Thoracic aorta (tissue), 2 donors: ENCODE measurements around the gene FAM193A. TPM values are rescaled to one million over a fixed set of nuclear protein-coding genes. Genes with fewer than 3 reads are reported as not detected.

Experiments
- ATAC-seq: fragments of 150-250 bp; one replicate; pipeline ENCODE4 v1.8.0; 2017; ENCODE audit warnings: low read depth; ENCODE audit not compliant: insufficient number of reproducible peaks, low FRiP score
- DNase-seq: peaks from one replicate; pipeline ENCODE4 v3.0.0-alpha.2; 2020; ENCODE audit warnings: low spot score
- H3K27ac ChIP-seq, 2 donors: fragments of 200-600 bp; sonication (generic); 1 replicate in 1 of 2; 2 replicates in 1 of 2; pipeline ENCODE4 v1.5.1; 2016; ENCODE audit warnings: mild to moderate bottlenecking in 2 of 2, moderate library complexity in 2 of 2
- H3K27me3 ChIP-seq: fragments of 200-600 bp; sonication (generic); replicated peaks from 2 replicates; pipeline ENCODE4 v1.6.0; 2016; ENCODE audit warnings: mild to moderate bottlenecking; ENCODE audit not compliant: insufficient read depth
- H3K36me3 ChIP-seq: fragments of 200-600 bp; sonication (generic); one replicate; pipeline ENCODE4 v1.5.1; 2016
- H3K4me1 ChIP-seq, 2 donors: fragments of 200-600 bp; sonication (generic); 1 replicate in 1 of 2; 2 replicates in 1 of 2; pipeline versions ENCODE4 v1.5.1 to v1.6.0; 2016; ENCODE audit warnings: low read depth in 2 of 2, mild to moderate bottlenecking in 1 of 2; ENCODE audit not compliant: control insufficient read depth in 1 of 2
- H3K4me3 ChIP-seq: fragments of 200-600 bp; sonication (generic); 2 replicates; pipeline ENCODE4 v1.5.1; 2016; ENCODE audit warnings: mild to moderate bottlenecking
- H3K9me3 ChIP-seq: fragments of 200-600 bp; sonication (generic); 2 replicates; pipeline ENCODE4 v1.5.1; 2016
- total RNA-seq, 2 donors: library from RNA; depleted of rRNA; stranded (reverse); fragments of >200 nt; gene quantifications; one replicate each; pipeline versions ENCODE4 v1.1.0 to v1.2.3, GENCODE V29; 2016
- TF ChIP-seq, protein P1 (sequence below): fragments of 200-600 bp; sonication (generic); IDR thresholded peaks from one replicate; pipeline ENCODE4 v1.5.1; 2019; ENCODE audit warnings: antibody characterized with exemption

The FAM193A gene
- total RNA-seq, 2 donors from 2014 or later, result 22.3 to 42.9 TPM

DNA sequence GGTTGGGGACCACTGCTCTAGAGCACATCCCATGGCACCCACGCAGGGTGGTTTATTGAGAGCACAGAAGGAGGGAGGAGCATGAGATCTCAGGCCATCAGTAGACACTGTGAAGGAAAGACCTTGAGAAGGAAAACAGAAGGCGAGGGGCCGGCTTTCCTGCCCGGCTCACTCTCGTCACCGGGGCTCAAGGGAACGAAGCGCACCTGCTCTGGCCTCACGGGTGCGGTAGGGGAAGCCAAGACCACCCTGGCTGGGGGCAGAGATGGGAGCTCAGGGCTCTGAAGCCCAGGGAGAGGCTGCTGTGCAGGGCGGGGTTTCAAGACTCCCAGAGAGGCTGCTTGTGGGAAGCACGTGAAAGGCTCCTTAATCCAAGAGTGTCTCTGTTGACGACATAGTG, 113.8 kb downstream of the FAM193A start:
- Histone ChIP-seq H3K9me3 (no peaks in the 10 kb centered on the region), H3K36me3 (peaks cover 31% of the 10 kb centered on the region), H3K4me1 (no peaks in the 10 kb centered on the region), H3K27ac (no peak overlapping the region), H3K27me3 (no peaks in the 10 kb centered on the region), H3K4me3 (no peak overlapping the region)
- DNase-seq, result no peak
- no peak for ATAC-seq
- TF ChIP-seq, protein P1, sequence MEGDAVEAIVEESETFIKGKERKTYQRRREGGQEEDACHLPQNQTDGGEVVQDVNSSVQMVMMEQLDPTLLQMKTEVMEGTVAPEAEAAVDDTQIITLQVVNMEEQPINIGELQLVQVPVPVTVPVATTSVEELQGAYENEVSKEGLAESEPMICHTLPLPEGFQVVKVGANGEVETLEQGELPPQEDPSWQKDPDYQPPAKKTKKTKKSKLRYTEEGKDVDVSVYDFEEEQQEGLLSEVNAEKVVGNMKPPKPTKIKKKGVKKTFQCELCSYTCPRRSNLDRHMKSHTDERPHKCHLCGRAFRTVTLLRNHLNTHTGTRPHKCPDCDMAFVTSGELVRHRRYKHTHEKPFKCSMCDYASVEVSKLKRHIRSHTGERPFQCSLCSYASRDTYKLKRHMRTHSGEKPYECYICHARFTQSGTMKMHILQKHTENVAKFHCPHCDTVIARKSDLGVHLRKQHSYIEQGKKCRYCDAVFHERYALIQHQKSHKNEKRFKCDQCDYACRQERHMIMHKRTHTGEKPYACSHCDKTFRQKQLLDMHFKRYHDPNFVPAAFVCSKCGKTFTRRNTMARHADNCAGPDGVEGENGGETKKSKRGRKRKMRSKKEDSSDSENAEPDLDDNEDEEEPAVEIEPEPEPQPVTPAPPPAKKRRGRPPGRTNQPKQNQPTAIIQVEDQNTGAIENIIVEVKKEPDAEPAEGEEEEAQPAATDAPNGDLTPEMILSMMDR, result no peak

DNA sequence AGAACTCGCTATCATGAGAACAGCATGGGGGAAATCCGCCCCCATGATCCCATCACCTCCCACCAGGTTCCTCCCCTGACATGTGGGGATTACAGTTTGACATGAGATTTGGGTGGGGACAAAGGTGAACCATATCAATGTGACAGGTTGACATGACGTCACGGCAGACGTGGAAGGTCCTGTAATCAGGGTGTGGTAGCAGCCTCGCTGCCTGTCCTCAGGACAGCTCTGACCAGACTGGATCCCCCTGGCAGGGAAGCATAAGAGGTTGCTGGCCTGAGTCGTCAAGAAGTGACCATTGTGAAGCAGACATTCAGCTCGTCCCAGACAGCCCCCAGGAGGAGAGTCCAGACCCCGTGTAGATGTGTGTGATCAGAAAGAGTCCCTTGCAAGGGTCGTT, 115.1 kb downstream of the FAM193A start:
- no peaks in the 10 kb centered on the region for H3K9me3 ChIP-seq
- peaks cover 30% of the 10 kb centered on the region for H3K36me3 ChIP-seq
- no peak for ATAC-seq
- no peaks in the 10 kb centered on the region for H3K27me3 ChIP-seq
- H3K4me1 ChIP-seq, result no peaks in the 10 kb centered on the region
- H3K27ac ChIP-seq, result no peak overlapping the region
- no peak overlapping the region for H3K4me3 ChIP-seq
- TF ChIP-seq, protein P1, result no peak
- DNase-seq, result no peak

DNA sequence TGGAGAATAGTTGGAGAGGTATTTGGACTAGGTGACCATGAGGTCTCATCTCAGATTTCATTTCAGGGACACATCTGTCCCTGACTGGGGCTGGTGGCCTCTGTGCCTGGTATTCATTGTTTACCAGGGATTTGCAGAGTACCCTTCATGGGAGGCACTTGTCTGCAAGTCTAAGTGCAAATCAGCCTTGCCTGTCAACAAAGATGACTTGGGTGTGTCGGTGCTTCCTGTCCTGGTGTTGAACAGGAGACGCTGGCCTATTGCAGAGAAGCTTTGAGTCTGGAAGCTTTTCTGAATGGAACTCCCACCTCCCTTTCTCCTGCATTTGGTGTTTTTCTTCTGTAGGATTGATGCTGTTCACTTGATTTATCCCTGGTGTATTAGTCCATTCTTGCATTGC, 115.6 kb downstream of the FAM193A start:
- Histone ChIP-seq H3K27me3 (no peaks in the 10 kb centered on the region), H3K9me3 (no peaks in the 10 kb centered on the region), H3K4me1 (no peaks in the 10 kb centered on the region), H3K27ac (no peak overlapping the region), H3K4me3 (no peak overlapping the region), H3K36me3 (peaks cover 26% of the 10 kb centered on the region)
- no peak for DNase-seq
- no peak for ATAC-seq
- TF ChIP-seq, protein P1, result no peak

DNA sequence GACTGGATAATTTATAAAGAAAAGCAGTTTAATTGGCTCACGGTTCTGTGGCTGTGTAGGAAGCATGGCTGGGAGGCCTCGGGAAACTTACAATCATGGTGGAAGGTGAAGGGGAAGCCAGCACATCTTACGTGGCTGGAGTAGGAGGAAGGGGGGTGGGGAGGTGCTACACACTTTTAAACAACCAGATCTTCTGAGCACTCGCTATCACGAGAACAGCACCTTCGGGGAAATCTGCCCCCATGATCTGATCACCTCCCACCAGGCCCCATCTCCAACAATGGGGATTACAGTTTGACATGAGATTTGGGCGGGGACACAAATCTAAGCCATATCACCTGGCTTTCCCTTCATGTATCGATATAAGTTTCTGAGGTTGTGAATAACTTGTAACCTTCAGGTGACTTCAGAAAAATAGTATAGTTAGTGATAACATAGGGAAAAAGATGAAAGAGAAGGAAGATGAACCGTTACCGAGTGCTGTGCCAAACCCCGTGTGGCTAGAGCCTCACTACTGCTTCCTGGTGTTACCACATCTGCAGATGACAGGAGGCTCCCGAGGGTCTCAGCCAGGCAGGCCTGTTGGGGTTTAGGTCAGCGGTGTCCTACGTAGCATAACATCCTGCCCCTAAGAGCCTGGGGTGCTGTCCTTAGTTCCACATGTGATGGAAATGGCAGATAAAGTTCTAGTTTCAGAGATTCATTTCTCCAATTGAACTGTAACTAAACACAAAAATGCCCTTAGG, 116.1 kb downstream of the FAM193A start:
- H3K27me3 ChIP-seq, result no peaks in the 10 kb centered on the region
- DNase-seq (no peak), ATAC-seq (no peak)
- no peak overlapping the region for H3K27ac ChIP-seq
- H3K36me3 ChIP-seq, result peaks cover 20% of the 10 kb centered on the region
- TF ChIP-seq, protein P1, result no peak
- H3K4me1 ChIP-seq, result no peaks in the 10 kb centered on the region
- H3K9me3 ChIP-seq, result no peaks in the 10 kb centered on the region
- no peak overlapping the region for H3K4me3 ChIP-seq

DNA sequence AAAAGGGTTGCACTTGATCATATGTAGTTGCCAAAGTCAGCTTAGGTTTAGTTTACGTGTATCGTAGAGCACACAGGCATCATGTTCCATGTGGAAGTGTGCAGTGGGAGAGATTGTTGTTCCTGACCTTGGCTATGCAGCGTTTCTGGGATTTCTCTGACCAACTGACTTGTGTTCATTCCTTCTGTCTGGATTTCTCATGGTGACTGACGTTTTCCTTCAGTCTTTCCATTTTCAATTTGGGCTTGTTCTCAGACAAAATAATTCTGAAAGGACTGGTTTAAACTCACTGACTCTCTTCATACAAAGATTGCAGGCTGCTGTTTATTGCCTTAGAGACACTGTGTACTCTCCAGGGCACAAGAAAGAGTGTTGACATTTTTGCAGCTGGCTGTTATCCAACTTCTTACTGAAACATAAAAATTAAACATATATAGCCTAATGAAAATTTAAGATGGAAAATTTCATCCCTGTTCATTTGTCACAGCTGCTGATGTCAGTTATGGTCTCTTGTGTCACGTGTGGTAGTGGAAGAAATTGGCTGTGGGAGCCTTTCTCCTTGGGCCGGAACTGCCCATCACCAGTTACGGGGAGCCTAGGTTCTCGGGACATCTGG, 124.3 kb downstream of the FAM193A start:
- no peak for DNase-seq
- H3K36me3 ChIP-seq, result peaks cover 26% of the 10 kb centered on the region
- H3K9me3 ChIP-seq, result no peaks in the 10 kb centered on the region
- TF ChIP-seq, protein P1, result no peak
- peaks cover 8 to 28% of the 10 kb centered on the region in 2 donors for H3K4me1 ChIP-seq
- H3K27ac ChIP-seq, result peak overlapping the region; percentile 40 to 78
- peak; percentile 41 for ATAC-seq
- H3K27me3 ChIP-seq, result no peaks in the 10 kb centered on the region
- no peak overlapping the region for H3K4me3 ChIP-seq
